Glomerular endothelial cell (primary cell): Measurements from ENCODE around the gene SCLY. TPM values are rescaled to one million over a fixed set of nuclear protein-coding genes. Genes with fewer than 3 reads are reported as not detected.
"Not testable (repeated sequence)": the region's sequence is repeated elsewhere in the genome, so short reads cannot be mapped to it uniquely, and the experiment has no call there.

Experiments used
- DNase-seq: peaks from one replicate; pipeline ENCODE4 v3.0.0-alpha.2; 2011; ENCODE audit warnings: low read depth, low spot score; ENCODE audit errors: extremely low read depth
- total RNA-seq: library from RNA; depleted of rRNA; stranded (reverse); fragments of >200 nt; gene quantifications from 2 replicates; pipeline ENCODE4 v1.2.3, GENCODE V29; 2015

SCLY gene
- total RNA-seq, 1 donor from 2014 or later: 22.9 TPM

DNA sequence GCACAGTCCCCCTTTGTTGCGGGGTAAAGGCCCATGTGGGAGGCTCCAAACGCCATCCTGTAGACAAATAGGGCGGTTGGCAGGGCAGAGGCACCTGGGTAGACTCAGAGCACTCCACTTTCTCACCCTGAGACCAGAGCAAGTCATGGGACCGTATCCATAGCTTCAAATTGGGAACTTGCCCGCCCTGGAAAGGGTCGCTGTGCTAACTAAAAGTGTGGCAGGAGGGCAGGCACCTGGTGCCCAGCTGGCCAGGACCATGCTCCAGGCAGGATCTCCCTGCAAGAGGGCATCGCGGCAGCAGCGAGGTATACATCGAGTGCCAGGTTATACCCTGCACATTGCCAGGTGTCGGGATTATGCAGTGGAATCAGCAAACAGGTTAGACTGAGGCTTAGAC is 20.8 kb upstream of the SCLY start:
- no peak for DNase-seq

DNA sequence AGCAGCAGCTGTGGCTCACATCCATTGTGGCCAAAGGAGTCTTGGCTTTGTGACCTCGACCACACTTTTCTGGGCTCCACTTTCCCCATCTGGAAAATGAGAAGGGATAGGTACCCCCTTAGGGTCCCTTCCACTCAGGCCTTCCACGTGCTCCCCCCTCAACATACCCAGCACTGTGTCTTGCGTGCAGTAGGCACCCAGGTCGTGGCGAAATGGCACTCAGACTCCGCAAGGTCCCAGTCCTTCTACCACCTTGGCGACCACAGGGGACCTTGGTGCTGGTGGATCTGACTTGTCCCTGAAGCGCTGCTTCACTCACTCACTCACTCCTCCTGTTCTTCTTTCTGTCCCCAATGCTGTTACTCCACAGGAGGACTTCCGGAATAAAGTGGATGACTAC is 19.9 kb upstream of the SCLY start:
- no peak for DNase-seq

DNA sequence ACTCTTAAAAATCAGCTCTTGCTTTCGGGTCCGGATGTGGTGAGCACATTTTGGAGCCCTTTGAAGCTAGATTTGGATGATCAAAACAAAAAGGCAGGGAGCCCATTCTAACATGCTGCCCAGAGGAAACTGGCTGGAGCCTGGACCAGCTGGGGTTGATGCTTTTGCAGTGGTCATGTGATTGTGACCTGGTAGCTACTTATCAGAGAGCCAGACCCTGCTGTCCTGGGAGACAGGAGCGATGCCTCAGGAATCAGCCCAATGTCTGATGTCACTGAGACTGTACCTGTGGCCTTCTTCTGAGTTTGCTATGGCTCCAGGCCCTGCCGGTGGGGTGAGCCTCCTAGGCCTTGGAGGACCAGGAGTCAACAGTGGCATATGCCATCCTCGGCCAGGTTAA is 18.7 kb upstream of the SCLY start:
- no peak for DNase-seq

DNA sequence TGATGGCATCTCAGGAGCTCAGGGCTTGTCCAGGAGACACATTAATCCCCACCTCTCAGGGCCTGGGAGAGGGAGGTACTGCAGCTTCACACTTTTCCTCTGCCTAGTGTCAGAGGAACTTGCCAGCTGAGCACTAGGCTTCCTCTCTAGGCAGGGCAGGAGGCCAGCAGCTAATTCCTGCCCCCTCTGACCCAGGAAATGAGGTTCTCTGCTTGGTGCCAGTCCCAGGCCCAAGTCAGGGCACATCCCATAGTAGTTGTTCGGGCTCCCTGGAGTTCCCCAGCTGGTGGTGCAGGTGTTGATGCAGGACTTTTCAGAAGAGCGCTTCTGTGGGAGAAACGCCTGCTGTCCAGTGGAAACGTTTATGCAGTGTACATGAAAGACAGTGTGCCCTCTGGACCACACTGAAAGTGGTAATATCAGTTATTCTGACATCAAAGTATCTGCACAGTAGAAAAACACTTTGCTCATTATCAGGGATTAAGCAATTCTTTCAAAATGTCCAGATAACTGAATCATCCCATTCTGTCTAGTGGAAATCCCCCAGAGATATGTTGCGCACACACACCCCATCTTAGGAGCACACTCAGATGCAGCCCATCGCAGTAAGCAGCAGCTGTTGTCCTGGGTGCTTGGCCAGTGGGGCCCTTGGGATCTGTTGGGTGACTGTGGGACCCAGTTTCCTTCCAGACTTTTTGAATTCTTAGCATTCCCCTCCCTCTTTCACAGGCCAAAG is 17.8 kb upstream of the SCLY start:
- no peak for DNase-seq

DNA sequence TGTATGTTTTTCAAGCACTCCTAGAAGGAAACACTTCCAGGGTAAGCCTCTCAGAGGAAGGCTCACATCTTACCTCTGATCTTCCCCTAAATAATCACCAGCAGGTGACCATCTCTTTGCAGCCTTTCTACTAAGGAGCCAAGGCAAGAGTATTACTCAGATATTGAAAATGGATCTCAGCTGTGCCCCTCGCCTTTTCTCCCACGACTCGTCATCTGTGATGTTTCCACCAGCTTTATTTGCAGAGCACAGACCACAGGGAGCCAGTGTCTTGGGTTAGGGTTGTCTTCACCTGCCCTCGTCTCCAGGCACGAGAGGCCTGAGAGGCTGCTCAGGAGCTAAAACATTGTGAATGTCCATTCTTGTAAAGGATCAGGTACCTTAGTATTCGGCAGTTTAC is 16.9 kb upstream of the SCLY start:
- no peak for DNase-seq

DNA sequence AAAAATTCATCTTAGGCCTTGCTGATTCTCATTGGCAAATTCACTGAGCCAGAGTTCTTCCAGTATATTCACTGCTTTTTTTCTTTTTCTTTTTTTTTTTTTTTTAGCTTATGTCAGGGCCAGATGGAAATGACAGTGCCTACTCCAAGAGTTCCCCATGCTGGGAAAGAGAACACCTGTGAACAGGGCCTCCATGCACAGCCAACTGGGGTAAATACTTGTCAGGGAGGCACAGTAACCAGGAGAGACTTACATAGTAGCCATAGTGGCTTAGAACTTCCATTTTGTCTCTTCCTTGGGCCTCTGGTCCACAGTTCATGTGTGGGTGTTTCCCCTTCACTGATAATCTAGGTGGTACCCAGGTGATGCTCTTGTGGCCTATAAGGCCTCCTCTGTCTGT is 15.2 kb upstream of the SCLY start:
- DNase-seq: no peak

DNA sequence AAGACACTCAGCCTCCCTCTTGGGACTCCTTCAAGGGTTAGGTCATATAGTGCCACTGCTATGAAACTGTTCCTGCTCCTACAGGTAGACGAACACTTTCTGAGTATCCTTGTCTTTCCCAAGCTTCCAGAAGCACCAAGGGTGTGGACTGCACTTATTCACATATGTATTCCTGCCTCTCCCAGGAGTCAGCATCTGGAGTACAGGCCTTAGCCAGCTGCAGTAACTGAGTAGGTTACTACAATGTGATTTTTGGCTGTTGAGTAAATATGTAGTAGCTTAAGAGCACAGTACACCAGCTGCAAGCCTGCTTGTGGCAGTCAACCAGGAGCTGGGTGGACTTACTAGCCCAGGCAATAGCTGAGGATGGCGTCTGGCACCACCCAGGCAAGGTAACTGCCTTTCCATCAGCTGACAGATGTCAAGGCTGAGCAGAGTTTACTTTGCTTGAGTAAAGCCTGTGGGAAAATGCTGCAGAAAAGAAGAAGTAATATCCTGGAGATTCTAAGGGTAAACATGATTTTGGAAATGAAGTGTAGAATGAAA is 14.0 kb upstream of the SCLY start:
- no peak for DNase-seq

DNA sequence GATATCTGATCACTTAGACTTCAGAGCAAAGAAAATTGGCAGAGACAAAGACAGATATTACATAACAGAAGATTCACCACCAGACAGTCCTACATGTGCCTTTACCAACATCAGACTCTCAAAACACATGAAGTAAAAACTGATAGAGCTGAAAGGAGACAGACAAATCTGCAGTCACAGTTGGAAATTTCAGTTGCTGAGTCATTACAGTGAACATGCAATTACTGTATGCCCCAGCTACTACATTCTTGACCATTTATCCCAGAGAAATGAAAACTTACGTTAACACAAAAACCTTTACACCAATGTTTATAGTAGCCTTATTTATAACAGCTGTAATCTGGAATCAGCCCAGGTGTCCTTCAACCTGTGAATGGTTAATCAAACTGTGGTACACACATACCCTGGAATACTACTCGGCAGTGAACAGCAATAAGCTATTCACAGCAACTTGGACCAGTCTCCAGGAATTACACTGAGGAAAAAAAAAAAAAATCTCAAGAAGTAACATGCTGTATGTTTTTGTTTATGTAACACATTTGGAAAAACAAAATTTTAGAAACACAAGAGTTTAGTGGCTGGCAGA is 7.5 kb upstream of the SCLY start:
- DNase-seq: no peak

DNA sequence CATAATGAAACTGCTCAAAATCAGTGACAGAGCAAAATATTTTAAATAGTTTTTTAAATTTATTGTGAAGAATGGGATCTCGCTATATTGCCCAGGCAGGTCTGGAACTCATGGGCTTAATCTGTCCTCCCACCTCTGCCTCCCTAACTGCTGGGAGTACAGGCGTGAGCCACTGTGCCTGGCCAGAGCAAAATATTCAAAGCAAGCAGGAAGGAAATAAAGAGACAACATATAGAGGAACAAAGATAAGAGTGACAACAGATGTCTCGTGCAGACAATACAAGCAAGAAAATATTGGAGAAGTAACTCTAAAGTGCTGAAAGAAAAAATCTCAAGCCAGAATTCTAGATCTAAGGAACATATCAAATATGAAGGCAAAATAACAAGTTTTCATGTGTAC is 5.0 kb upstream of the SCLY start:
- no peak for DNase-seq

DNA sequence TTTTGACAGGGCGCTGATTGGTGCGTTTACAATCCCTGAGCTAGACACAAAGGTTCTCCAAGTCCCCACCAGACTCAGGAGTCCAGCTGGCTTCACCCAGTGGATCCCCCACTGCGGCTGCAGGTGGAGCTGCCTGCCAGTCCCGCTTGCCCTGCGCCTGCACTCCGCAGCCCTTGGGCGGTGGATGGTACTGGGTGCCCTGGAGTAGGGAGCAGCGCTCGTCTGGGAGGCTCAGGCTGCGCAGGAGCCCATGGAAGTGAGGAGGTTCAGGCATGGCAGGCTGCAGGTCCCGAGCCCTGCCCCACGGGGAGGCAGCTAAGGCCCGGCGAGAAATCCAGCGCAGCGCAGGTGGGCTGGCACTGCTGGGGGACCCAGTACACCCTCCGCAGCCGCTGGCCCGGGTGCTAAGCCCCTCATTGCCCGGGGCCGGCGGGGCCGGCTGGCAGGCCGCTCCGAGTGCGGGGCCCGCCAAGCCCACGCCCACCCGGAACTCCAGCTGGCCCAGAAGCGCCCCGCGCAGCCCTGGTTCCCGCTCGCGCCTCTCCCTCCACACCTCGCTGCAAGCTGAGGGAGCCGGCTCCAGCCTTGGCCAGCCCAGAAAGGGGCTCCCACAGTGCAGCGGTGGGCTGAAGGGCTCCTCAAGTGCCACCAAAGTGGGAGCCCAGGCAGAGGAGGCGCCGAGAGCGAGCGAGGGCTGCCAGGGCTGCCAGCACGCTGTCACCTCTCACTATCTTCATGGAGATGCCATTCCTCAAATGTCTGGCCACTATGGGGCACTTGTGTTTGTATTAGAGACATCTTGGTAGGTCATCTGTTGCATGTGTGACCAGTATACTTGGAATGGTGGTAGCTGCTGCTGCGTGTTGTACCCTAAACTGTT is 2.9 kb upstream of the SCLY start:
- not testable (repeated sequence) for DNase-seq

DNA sequence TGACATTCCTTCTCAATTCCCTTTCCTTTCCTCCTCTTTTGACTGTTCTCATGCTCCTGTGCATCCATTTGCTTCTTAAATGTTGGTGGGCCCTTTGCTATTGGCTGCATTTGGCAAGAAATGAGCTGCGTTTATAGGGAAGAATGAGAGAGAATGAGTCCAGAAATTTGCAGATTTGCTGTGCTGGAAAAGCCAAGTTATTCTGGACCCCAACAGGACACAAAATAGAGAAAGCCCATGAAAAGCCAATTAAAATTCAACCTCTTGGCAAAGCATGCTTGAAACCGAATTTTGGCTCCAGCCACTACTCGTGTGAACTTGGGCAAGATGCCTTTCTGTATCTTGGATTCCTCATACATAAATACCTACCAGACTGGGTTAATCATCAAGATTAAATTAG is 1.3 kb upstream of the SCLY start:
- DNase-seq: no peak

DNA sequence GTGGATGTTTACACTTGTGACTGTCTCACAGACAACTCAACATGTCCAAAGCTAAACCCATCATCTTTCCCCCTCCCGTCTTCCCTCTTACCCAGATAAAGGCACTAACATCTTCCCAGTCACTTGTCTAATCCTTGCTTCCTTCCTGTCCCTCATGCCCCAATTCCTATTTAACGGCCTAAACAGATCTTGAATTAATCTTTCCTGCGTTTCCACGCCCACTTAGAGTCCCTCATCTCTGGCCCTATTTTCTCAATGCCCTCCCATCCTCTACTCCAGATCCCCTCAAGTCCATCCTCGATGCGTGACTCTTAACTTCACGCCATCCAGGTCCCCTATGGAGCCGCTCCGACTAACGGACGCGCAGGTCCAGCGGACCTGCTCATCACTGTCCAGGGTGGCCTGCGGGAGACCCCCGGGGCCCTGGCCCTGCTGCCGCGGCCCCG is 682 bp upstream of the SCLY start:
- DNase-seq: no peak

DNA sequence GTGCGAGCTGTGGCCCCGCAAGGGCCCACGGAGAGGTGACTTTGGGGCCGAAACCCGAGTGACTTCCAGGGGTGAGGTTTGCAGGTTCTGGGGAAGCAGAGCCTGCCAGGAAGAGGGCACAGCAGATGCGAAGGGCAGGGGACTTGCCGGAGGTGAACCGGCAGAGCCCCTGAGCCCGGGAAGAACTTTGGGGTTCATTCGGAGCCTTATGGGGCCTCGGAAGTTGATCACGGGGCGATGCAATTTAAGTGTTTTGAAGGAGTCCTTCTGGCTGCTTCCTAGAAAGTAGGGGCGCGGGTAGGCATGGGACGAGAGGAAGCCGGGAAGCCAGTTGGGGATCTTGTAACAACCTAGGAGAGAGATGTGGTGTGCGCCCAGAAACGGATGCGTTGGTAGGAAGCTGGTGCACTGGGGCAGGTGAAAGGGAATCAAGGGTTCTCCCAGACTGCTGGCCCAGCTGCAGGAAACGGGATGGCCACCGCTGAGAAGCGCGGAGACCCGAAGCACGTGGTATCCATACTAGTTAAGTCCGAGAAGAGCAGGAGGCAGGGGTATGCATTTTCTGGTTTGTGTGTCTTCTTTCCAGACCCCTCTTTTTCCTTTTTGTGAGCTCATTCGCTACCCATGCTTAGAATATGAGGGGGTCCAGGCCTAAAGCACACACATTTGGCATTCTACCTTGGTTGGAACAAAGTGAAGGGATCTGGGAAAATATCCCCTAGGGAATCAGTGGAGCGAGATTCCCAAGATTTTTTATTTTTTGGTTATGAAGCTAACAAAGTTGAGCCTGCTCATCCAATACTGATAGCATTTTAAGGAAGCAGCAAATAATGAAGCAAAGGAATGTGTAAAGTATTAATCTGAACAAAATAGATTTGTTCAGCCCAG is 758 bp downstream of the SCLY start:
- DNase-seq: no peak

DNA sequence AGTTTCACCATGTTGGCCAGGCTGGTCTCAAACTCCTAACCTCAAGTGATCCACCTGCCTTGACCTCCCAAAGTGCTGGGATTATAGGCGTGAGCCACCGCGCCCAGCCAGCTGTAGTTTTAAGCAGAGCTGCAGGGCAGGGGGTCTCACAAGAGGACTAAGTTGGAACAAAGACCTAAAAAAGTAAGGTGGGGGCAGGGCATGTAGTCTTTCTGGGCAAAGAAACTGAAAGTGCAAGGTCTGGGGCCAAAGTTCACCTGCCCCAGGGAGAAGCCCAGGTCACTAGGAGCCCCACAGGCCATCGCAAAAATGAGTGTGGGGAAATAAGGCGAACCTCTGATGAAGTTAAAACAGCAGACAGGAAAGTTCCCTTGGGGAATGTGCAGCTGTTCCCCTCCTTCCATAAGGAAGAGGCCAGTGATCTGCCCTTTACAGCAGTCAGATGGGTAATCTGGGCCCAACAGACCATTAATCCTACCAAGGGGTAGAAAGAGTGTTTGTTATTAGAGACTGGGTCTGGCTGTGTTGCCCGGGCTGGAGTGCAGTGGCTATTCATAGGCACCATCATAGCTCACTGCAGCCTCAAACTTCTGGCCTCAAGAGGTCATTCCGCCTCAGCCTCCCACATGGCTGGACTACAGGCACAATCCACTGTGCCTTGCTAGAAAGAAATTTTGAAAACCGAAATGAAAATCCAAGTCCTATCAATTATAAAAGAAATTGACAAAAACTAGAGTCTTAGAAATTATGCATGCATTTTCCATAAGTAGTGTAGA is 2.8 kb downstream of the SCLY start:
- no peak for DNase-seq

DNA sequence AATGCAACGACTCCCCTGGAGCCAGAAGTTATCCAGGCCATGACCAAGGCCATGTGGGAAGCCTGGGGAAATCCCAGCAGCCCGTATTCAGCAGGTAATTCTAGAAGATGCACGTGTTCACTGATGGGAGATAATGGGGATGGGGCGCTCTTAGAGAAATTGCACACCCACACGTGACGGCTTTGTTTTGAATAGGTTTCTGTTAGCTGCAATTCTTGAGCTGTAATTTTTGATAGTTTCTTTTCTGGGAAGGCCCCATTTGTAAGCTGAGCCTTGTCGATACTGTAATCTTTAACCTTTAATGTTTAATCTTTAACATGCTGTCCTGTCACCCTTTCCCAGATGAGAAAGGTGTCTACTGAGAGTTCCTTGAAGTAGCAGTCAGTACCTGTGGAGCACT is 3.6 kb downstream of the SCLY start:
- no peak for DNase-seq

DNA sequence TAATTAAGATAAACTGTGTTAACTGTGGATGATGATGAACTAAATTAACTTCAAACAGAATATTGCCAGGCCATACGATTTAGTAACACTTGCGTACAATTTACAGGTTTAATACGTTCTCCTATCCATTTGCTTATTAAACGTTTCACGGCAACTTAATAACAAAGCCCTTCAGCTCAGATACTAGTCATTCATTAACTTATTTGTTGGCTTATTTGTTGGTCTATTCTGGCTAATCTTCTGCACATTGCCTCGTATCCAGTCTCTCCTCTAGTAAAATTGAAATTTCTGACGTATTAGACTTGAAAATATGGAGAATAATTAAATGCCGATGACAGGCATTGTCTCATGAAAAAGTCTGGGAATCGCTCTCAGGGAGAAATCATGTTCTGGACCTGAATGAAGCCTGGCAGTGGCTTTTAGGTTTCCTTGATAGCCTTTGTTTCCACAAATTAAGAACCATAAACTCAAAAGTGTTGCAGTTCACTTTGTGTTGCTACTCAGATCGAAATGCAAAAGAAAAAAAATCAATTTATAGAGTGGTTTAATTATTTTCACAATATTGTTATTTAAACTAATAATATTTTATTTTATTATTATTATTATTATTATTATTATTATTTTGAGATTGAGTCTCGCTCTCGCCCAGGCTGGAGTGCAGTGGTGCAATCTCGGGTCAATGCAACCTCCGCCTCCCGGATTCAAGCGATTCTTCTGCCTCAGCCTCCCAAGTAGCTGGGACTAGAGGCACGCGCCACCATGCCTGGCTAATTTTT is 4.5 kb downstream of the SCLY start:
- no peak for DNase-seq

DNA sequence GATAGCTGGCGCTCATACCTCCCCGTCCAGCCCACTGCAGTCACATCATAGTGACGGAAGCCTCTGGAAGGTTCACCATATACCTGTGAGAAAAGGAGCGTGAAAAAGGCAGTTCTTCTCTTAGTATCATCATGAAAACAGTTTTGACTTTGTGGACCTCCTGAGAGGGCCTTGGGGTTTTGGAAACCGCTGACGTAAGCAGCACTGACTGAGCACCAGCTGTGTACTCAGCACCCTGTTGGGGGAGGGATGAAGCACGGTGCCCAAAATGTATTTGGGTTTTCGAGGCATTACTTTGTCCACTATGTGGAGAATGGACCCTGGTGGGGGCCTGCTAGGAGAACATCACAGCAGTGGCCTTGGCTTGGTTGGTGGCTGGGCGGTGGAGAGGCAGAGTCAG is 5.4 kb downstream of the SCLY start:
- DNase-seq: no peak

DNA sequence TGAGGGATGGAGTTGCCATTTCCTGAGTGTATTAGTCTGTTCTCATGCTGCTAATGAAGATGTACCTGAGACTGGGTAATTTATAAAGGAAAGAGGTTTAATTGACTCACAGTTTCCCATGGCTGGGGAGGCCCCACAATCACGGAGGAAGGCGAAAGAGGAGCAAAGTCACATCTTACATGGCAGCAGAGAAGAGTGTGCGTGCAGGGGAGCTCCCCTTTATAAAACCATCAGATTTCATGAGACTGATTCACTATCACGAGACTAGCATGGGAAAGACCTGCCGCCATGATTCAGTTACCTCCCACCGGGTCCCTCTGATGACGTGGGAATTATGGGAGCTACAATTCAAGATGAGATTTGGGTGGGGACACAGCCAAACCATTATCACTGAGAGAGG is 5.9 kb downstream of the SCLY start:
- not testable (repeated sequence) for DNase-seq

DNA sequence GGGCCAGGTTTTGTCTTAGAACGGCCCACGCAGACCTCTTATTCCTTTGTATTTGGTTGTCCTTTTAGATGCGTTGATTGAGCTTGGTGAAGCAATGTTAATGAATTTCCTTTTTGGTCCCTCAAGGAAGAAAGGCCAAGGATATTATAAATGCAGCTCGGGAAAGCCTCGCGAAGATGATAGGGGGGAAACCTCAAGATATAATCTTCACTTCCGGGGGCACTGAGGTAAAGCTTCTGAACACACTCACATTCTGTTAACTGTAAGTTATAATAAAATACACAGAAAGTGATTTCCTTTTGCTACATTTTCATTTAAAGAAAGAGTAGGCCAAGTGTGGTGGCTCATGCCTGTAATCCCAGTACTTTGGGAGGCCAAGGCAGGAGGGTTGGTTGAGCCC is 7.1 kb downstream of the SCLY start:
- DNase-seq: no peak
